ENCODE data around the gene C17orf114.

The C17orf114 gene

DNA sequence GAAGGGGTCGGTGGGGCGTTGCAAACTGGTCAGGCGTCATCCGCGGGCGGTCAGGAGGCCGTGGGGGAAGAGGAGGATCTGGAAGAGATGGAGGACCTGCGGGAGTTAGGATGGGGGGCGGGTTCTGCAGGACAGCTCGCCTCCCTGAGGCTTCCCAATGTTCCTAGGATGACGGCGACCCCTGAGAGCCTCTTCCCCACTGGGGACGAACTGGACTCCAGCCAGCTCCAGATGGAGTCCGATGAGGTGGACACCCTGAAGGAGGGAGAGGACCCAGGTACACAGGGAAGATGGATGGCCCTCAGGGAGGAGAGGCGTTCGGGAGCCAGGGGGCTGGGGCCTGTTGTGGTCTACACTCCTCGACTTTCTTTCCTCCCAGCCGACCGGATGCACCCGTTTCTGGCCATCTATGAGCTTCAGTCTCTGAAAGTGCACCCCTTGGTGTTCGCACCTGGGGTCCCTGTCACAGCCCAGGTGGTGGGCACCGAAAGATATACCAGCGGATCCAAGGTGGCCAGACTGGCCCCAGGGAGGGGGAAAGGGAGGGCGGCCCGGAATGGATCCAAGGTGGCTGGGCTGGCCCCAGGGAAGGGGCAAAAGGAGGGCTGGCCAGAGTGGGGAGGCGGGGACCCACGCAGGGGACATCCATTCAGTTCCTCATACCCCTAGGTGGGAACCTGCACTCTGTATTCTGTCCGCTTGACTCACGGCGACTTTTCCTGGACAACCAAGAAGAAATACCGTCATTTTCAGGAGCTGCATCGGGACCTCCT is 5.7 kb upstream of the C17orf114 start:
- Histone ChIP-seq H3K27me3 (ENCODE audit: insufficient read depth, low read length) (peaks cover 5% of the 10 kb centered on the region), H3K4me1 (ENCODE audit: insufficient read depth, low read length) (peaks cover 15% of the 10 kb centered on the region), H3K9me3 (ENCODE audit: low read depth, low read length) (no peaks in the 10 kb centered on the region), H3K4me3 (ENCODE audit: low read length) (no peak overlapping the region)

DNA sequence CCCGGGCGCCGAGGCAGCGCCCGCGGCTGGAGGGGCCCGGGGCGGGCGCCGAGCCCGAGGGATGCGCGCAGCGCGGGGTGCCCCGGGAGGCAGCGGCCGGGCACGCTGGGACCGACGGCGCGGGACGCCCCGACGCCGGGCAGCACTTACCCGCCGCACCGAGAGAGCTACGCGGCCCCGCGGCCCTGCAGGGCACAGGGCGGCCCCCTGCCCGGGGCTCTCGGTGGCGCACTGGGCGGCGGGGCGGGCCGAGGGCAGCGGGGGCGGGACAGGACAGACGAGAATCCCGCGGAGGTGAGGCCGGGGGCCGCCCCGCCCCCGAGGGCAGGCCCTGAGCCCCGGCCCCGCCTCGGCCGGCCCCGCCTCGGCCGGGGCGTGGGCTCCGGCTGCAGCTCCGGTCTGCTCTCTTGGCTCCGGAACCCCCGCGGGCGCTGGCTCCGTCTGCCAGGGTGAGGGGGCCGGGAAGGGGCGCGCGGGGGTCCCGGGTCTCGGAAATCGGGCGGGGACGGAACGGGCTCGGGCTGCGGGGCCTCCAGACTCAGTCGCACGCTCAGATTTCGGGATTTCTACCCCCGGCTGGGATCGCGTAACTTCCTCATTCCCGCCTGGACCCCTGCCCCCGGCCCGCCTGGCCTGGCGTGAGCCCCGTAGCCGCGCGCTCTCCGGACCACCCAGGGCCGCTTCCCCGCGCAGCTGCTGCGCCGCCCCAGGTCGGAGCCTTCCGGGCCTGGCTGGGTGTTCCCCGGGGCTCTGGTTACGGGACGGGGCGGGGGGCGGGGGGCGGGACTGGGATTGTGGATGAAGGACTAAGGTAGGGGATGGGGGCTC is 4.9 kb upstream of the C17orf114 start, which contains the start of gene PLD2:
Gene PLD2, plus strand, starts transcription at position 376 of the 828 bp plus-strand sequence. CDS start 621 bp downstream, outside the sequence.
- Histone ChIP-seq H3K9me3 (ENCODE audit: low read depth, low read length) (no peaks in the 10 kb centered on the region), H3K4me3 (ENCODE audit: low read length) (peak within 1 kb of the TSS; percentile 55), H3K27me3 (ENCODE audit: insufficient read depth, low read length) (peaks cover 5% of the 10 kb centered on the region)

DNA sequence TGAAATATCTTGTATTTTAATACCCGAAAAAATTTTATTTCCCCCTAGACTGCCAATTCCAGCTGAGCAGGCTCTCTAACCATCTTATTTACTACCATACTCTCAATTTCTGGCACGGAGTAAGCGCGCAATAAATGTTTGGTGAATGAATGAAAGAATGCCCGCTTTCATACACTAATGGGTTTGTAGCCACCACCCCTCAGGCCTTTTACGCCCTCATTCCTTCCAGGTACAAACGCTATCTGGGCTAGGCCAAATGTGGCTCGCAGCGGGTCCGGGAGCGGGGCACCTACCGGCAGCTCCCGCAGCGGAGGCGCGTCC is 4.3 kb upstream of the C17orf114 start:
- H3K4me3 ChIP-seq (ENCODE audit: low read length) = peak overlapping the region; percentile 55
- peaks cover 5% of the 10 kb centered on the region for H3K27me3 ChIP-seq (ENCODE audit: insufficient read depth, low read length)
- peaks cover 15% of the 10 kb centered on the region for H3K4me1 ChIP-seq (ENCODE audit: insufficient read depth, low read length)
- H3K9me3 ChIP-seq (ENCODE audit: low read depth, low read length) = no peaks in the 10 kb centered on the region

More for the DNA sequence above, 4.9 kb upstream of the C17orf114 start, which contains the start of gene PLD2:
- peaks cover 15% of the 10 kb centered on the region for H3K4me1 ChIP-seq (ENCODE audit: insufficient read depth, low read length)

DNA sequence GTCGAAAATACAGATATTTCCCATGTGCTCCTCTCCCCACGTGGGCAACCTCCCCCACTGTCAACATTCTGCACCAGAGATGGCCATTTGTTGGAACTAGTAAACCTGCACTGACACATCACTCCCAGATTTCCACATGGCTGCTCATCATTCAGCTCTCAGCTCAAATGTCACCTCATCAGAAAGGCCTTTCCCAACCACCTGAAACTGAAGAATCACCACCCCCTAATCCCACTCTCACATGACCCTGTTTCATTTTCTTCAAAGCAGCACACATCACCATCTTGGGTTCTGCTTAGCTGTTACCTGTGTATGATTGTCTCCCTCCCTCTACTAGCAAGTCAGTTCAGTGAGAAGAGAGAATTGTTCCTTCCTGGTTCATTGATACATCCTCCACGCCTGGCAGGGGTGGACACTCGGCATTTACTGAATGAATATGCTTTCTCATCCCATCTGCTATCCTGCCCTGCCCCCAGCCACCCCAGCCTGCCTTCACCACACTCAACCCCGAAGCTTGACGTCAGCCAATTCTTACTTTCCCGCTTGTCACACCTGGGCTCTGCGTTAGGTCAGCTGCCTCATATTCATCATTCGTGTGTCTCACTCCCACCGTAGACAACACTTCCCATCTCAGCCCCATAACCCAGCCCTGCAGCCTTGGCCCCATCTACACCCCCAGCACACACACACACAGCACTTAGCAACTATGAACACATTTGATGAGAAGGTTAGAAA is 1.5 kb downstream of the C17orf114 start:
- Histone ChIP-seq H3K9me3 (ENCODE audit: low read depth, low read length) (no peaks in the 10 kb centered on the region), H3K4me1 (ENCODE audit: insufficient read depth, low read length) (peaks cover 9% of the 10 kb centered on the region), H3K27me3 (ENCODE audit: insufficient read depth, low read length) (no peaks in the 10 kb centered on the region), H3K4me3 (ENCODE audit: low read length) (no peak overlapping the region)

DNA sequence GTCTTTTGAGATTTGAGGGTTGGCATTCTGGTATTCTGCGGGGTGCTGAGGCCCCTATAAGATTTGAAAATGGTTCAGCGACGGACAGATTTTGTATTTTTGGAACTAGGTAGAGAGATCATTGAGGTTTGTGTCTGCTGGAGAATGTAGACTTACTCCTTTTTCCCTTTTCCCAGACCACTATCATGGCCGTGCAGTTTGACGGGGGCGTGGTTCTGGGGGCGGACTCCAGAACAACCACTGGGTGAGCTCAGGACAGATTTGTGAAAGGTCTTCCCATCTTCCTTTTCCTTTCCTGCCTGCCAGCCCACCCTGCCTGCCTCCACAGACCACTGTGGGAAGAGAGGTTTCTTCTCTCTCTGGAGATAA is 5.6 kb downstream of the C17orf114 start:
- H3K9me3 ChIP-seq (ENCODE audit: low read depth, low read length) = no peaks in the 10 kb centered on the region
- peaks cover 6% of the 10 kb centered on the region for H3K27me3 ChIP-seq (ENCODE audit: insufficient read depth, low read length)
- peak overlapping the region; percentile 71 for H3K4me3 ChIP-seq (ENCODE audit: low read length)
- H3K4me1 ChIP-seq (ENCODE audit: insufficient read depth, low read length) = peaks cover 9% of the 10 kb centered on the region

DNA sequence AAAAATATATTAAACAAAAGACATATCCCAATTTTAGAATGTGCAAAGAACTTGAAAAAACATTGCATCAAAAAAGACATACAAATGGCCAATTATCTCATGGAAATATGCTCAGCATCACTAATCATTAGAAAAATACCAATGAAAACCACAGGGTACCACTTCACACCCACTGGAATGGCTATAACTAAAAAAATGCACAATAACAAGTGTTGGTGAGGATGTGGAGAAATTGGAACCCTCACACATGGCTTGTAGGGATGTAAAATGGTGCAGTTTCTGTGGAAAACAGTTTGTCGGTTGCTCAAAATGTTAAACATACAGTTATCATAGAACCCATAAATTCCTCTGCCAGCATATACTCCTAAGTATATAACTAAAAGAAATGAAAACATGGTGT is 7.0 kb downstream of the C17orf114 start:
- peaks cover 6% of the 10 kb centered on the region for H3K27me3 ChIP-seq (ENCODE audit: insufficient read depth, low read length)
- H3K4me3 ChIP-seq (ENCODE audit: low read length) = no peak overlapping the region
- H3K4me1 ChIP-seq (ENCODE audit: insufficient read depth, low read length) = peaks cover 18% of the 10 kb centered on the region
- no peaks in the 10 kb centered on the region for H3K9me3 ChIP-seq (ENCODE audit: low read depth, low read length)

DNA sequence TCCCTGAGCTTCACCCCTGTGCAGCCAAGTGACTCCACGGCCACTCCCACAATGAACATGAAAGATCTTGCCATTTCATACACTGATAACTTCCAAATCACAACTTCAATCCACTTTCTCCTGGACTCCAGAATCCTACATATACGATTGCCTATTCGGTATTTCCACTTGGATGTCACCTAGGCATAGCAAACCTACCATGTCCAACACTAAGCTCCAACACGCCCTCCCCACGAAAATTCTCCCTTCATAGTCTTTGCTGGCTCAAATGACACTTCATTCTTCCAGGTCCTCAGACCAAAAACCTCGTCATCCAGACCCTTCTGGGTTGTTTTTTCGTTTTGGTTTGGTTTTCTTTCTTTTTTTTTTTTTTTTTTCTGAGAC is 11.4 kb downstream of the C17orf114 start:
- Histone ChIP-seq H3K4me3 (ENCODE audit: low read length) (peak overlapping the region; percentile 59), H3K4me1 (ENCODE audit: insufficient read depth, low read length) (peaks cover 33% of the 10 kb centered on the region), H3K9me3 (ENCODE audit: low read depth, low read length) (no peaks in the 10 kb centered on the region), H3K27me3 (ENCODE audit: insufficient read depth, low read length) (peaks cover 44% of the 10 kb centered on the region)

DNA sequence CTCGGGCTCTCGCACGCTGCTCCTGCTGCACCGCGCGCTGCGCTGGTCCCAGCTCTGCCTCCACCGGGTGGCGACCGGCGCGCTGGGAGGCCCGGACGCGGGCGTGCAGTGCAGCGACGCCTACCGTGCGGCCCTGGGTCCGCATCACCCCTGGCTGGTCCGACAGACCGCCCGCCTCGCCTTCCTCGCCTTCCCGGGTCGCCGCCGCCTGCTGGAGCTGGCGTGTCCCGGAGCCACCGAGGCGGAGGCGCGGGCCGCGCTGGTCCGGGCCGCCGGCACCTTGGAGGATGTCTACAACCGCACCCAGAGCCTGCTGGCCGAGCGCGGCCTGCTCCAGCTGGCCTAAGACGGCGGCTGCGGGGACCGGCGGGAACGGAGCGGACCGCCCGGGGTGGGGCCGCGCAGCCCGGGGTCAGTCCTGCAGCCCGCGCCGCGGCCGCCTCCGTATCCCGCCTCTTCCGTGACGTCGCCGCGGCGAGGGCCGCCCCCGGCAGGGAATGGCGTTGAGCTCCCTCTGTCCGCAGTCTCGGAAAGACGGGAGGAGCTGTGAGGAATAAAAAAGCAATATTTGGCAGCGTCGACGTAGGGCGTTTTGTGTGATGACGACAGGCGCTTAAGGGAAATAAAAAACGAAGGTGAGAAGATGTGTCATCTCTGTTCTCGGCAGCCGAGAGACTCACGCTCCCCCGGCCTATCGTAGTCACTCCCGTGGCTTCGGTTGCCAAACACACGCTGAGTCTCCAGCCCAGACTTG is 12.0 kb downstream of the C17orf114 start:
- Histone ChIP-seq H3K9me3 (ENCODE audit: low read depth, low read length) (no peaks in the 10 kb centered on the region), H3K27me3 (ENCODE audit: insufficient read depth, low read length) (peaks cover 50% of the 10 kb centered on the region), H3K4me1 (ENCODE audit: insufficient read depth, low read length) (peaks cover 39% of the 10 kb centered on the region), H3K4me3 (ENCODE audit: low read length) (peak overlapping the region; percentile 59)

DNA sequence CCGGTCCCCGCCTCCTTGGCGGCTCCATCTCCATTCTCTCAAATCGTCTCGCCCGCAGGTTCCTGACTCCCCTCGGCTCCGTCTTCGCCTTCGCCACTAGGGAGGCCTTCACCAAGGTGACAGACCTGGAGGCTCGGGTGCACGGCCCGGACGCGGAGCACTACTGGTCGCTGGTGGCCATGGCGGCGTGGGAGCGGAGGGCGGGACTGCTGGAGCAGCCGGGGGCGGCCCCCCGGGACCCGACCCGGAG is 12.5 kb downstream of the C17orf114 start:
- no peaks in the 10 kb centered on the region for H3K9me3 ChIP-seq (ENCODE audit: low read depth, low read length)
- H3K27me3 ChIP-seq (ENCODE audit: insufficient read depth, low read length) = peaks cover 54% of the 10 kb centered on the region
- peaks cover 41% of the 10 kb centered on the region for H3K4me1 ChIP-seq (ENCODE audit: insufficient read depth, low read length)
- H3K4me3 ChIP-seq (ENCODE audit: low read length) = peak overlapping the region; percentile 59

DNA sequence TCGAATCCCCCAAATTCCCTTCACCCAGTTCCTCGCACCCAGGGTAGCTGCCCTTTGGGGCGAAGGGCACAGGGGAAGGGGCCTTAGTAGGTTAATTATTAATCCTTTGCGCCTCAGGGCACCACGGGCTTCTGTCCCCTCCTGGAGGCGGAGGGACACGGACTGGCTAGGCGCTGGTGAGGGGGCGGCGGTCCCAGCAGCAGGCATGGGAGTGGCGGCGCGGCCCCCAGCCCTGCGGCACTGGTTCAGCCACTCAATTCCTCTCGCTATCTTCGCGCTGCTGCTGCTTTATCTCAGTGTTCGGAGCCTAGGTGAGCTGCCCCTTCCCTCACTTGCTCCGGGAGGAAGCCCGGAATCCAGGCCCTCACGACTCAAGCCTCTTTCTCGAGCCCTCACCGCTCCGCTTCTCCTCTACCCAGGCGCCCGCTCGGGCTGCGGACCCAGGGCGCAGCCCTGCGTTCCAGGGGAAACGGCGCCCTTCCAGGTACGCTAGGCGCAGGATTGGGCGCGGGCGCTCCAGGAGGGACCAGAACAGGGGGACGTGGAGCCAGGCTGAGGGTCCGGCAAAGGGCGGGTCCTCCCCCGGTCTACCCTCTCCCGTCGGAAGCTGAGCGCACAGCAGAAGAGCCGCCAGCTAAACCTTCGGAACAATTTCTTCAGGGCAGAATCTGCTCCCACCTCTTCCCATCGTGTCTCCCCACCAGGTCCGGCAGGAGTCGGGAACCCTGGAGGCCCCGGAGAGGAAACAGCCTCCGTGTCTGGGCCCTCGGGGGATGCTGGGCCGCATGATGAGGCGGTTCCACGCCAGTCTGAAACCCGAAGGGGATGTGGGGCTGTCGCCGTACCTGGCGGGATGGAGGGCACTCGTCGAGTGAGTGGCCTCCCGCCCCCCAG is 13.1 kb downstream of the C17orf114 start, which contains the start of gene GLTPD2:
Gene GLTPD2, plus strand, starts transcription at position 158 of the 894 bp plus-strand sequence. Its CDS starts 48 bp downstream, at position 206.
- Histone ChIP-seq H3K9me3 (ENCODE audit: low read depth, low read length) (no peaks in the 10 kb centered on the region), H3K27me3 (ENCODE audit: insufficient read depth, low read length) (peaks cover 60% of the 10 kb centered on the region), H3K4me3 (ENCODE audit: low read length) (peak within 1 kb of the TSS; percentile 59), H3K4me1 (ENCODE audit: insufficient read depth, low read length) (peaks cover 41% of the 10 kb centered on the region)

DNA sequence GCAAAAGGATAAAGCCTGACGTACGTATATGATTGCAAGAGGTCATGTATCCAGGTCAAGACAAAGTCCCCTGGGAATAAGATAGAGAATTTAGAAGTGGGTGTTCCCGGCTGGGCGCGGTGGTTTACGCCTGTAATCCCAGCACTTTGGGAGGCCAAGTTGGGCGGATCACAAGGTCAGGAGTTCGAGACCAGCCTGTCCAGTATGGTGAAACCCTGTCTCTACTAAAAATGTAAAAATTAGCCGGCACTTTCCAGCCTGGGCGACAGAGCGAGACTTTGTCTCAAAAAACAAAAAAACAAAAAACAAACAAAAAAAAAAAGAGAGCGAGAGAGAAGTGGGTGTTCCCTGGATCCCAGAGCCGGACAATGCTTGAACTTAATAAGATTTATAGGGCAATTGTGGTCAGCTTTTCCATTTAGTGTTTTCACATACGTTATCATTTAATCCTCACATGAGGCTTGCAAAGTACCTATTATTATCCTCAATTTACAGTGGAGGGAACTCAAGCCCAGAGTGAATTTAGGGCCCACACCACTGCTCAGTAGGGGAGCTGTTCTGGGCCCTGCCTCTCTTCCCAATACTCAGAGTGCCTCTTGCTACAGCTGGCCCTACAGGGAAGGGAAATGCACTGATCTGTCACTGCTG is 13.8 kb downstream of the C17orf114 start:
- Histone ChIP-seq H3K27me3 (ENCODE audit: insufficient read depth, low read length) (peaks cover 68% of the 10 kb centered on the region), H3K4me3 (ENCODE audit: low read length) (no peak overlapping the region), H3K4me1 (ENCODE audit: insufficient read depth, low read length) (peaks cover 41% of the 10 kb centered on the region), H3K9me3 (ENCODE audit: low read depth, low read length) (no peaks in the 10 kb centered on the region)

DNA sequence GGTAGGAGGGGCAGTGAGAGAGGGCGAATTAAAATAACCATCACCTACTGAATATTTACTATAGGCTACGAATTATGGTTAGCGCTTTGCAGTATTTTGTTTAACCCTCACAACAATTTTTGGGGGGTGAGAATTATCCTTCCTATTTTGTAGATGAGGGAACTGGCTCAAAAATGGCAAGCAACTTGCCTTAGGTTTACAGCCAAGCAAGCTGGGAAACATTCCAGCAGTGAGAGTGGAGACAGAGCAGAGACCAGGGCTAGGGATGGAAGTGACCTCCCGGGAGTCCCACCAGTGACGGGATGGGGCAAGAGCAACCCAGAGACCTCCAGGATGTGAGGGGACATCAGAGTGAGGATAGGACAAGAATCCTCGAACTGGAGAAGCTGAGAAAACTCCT is 15.6 kb downstream of the C17orf114 start:
- Histone ChIP-seq H3K9me3 (ENCODE audit: low read depth, low read length) (no peaks in the 10 kb centered on the region), H3K4me1 (ENCODE audit: insufficient read depth, low read length) (peaks cover 41% of the 10 kb centered on the region), H3K4me3 (ENCODE audit: low read length) (no peak overlapping the region), H3K27me3 (ENCODE audit: insufficient read depth, low read length) (peaks cover 73% of the 10 kb centered on the region)

DNA sequence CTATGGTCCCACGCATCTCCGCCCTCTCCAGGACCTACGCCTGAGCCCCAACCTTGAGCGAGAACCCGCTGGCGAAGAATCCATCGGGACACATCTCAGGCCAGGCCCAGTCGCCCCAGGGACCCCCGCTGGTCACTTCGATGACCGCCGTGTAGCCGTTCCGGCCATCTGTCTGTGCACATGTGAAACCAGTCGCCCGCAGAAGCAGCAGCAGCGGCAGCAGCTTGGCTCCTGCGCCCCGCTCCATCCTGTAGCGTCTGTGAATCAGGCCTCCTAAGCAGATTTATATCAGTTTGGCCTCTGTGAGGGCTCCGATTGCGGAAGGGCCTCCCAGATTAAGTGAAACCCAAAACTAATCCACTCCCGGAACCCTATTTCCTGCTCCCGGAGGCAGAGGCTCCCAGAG is 16.0 kb downstream of the C17orf114 start, which contains the start of gene VMO1:
Gene VMO1, minus strand, starts transcription at position 259 of the 406 bp plus-strand sequence. Its CDS starts 12 bp downstream, at position 247.
- H3K27me3 ChIP-seq (ENCODE audit: insufficient read depth, low read length) = peaks cover 73% of the 10 kb centered on the region
- H3K4me1 ChIP-seq (ENCODE audit: insufficient read depth, low read length) = peaks cover 41% of the 10 kb centered on the region
- H3K4me3 ChIP-seq (ENCODE audit: low read length) = no peak within 1 kb of the TSS
- no peaks in the 10 kb centered on the region for H3K9me3 ChIP-seq (ENCODE audit: low read depth, low read length)

All from mononuclear cell (primary cell).